IPS DF 6.9 (cell line): ENCODE data around the gene IQGAP2.

Source experiments
- DNase-seq: peaks from one replicate; pipeline ENCODE4 v3.0.0-alpha.2; 2013; ENCODE audit warnings: low read depth, low spot score
- H3K27ac ChIP-seq: one replicate; pipeline ENCODE4 v1.5.1; 2013; ENCODE audit warnings: low read length, control low read depth
- H3K27me3 ChIP-seq: 2 replicates; pipeline ENCODE4 v1.6.1; 2013; ENCODE audit warnings: mild to moderate bottlenecking, low read length; ENCODE audit not compliant: control insufficient read depth, insufficient read depth
- H3K36me3 ChIP-seq: 2 replicates; pipeline ENCODE4 v1.6.1; 2013; ENCODE audit warnings: low read length; ENCODE audit not compliant: control insufficient read depth, insufficient read depth
- H3K4me1 ChIP-seq: 2 replicates; pipeline ENCODE4 v1.6.1; 2013; ENCODE audit warnings: low read length; ENCODE audit not compliant: control insufficient read depth, insufficient read depth
- H3K4me3 ChIP-seq: 2 replicates; pipeline ENCODE4 v1.5.1; 2013; ENCODE audit warnings: mild to moderate bottlenecking, low read length
- H3K9me3 ChIP-seq: 2 replicates; pipeline ENCODE4 v1.6.1; 2013; ENCODE audit warnings: low read length, inconsistent platforms; ENCODE audit not compliant: control insufficient read depth, insufficient read depth
- WGBS: extraction: QIAGEN DNeasy Blood & Tissue Kit; methylation state at CpG from one replicate; pipeline ENCODE4 v1.1.7; 2013; ENCODE audit warnings: mixed read lengths, missing lambda C conversion rate; ENCODE audit not compliant: insufficient read length, insufficient coverage; 5-methylcytosine and 5-hydroxymethylcytosine counted together

The IQGAP2 gene

DNA sequence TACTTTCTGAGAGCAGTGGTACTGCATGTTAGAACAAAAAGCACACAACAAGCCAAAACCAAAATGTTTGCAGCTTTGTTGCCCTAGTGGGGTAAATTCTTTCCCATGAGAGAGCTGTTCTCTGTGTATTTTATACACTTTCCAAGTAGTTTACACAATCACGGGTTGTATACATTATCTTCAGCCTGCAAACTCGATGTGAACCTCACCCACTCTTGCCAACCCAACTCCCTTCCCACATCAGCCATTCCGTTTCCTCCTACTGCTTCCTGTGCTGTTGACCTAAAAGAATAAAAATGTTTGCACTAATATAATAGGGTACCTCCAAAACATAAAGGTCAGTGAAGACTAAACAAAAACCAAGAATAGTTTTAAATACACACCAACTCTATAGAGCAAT, 47.0 kb downstream of the IQGAP2 start:
- Histone ChIP-seq H3K27ac (no peak overlapping the region), H3K36me3 (no peaks in the 10 kb centered on the region), H3K4me1 (peaks cover 2% of the 10 kb centered on the region; the same call in 1 of the 2 replicates), H3K4me3 (no peak overlapping the region), H3K9me3 (no peaks in the 10 kb centered on the region), H3K27me3 (no peaks in the 10 kb centered on the region)
- no peak for DNase-seq
- WGBS, result no CpG with 5 or more reads among the region's 3 CpGs

DNA sequence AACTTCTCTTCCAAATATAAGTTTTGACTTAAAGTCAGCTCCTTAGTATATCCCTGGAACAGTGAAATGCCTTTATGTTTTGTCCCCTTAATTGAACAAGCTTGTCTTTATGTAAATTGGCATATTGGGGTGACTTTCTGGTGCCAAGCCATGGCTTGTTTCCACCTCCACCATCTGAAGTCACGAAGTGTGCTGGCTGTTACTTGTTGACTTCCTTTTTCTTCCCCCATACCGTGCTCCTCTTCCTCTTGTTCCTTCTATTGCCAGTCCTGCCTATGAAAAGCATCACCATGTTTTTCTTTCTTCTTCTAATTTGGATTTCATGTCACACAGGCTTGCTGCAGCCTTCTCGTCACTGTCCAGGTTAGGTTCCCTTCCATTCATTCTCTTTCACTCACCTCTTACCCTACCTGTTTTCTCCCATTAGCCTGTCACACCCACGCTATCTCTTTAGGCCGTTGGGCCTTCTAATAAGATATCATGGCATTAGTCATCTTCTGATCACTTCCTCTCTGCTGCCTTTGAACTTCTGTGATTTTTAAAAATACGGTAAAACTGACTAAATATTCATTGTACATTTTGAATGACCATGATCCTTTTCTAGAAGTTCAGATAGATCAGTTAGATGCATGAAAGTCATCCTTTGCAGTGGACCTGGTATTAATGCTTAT, 48.1 kb downstream of the IQGAP2 start:
- H3K4me1 ChIP-seq, result peaks cover 2% of the 10 kb centered on the region; the same call in 1 of the 2 replicates
- H3K27me3 ChIP-seq, result no peaks in the 10 kb centered on the region
- H3K36me3 ChIP-seq, result no peaks in the 10 kb centered on the region
- no peak overlapping the region for H3K4me3 ChIP-seq
- no peak overlapping the region for H3K27ac ChIP-seq
- WGBS, result no CpG with 5 or more reads among the region's 6 CpGs
- H3K9me3 ChIP-seq, result no peaks in the 10 kb centered on the region
- no peak for DNase-seq

- Histone ChIP-seq H3K27me3 (no peaks in the 10 kb centered on the region), H3K27ac (no peak overlapping the region), H3K9me3 (no peaks in the 10 kb centered on the region), H3K4me3 (no peak overlapping the region), H3K36me3 (no peaks in the 10 kb centered on the region), H3K4me1 (peaks cover 2% of the 10 kb centered on the region; the same call in 1 of the 2 replicates)
- no peak for DNase-seq
- WGBS, result no CpG with 5 or more reads among the region's 4 CpGs
These were observed 52.5 kb downstream of the IQGAP2 start for GRCh38 chr5:76455531-76456133.

GRCh38 chr5:76456258-76456657, 53.2 kb downstream of the IQGAP2 start:
- no peak overlapping the region for H3K27ac ChIP-seq

DNA sequence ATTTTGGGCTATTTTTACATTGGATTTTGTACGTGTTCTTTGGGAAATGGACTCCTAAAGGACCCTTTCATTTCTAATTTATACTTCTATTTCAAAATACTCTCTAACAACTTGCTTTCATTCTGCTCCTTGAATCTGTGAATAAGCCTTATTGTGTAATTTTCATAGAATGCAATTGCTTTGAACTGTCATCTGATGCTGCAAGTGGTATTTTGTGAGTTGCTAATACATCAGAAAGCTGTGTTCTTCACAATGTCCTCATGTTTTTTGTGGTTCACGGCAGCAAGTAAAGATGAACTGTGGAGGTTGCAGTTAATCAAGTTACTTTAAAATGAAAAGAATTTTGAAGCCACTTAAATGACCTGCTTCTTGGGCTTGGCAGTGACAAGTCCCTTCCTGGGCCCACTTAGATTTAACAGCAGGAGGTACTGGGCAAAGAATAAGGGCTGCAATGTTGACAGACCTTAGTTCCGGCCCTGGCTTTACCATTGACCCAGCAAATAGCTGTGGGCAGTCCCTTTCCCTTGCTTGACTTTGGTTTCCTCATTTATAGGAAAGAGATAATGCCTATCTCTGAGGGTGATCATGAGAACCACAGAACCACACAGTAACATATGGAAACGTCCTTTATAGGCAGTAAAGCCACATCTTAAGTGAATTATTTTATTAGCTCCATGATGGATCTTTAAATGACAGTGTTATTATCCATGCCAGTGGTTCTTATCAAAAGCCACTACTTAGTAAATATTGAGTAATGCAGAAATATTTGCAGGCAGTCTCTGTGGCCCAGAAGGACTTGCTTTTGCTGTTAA, 54.8 kb downstream of the IQGAP2 start:
- Histone ChIP-seq H3K4me1 (no peaks in the 10 kb centered on the region), H3K9me3 (no peaks in the 10 kb centered on the region), H3K27ac (no peak overlapping the region), H3K27me3 (no peaks in the 10 kb centered on the region), H3K4me3 (no peak overlapping the region), H3K36me3 (no peaks in the 10 kb centered on the region)
- no peak for DNase-seq
- WGBS, result no CpG with 5 or more reads among the region's 4 CpGs

More at GRCh38 chr5:76456258-76456657, 53.2 kb downstream of the IQGAP2 start:
- peaks cover under 1% of the 10 kb centered on the region; the same call in 1 of the 2 replicates for H3K4me1 ChIP-seq
- no peaks in the 10 kb centered on the region for H3K9me3 ChIP-seq
- no peak for DNase-seq
- H3K36me3 ChIP-seq, result no peaks in the 10 kb centered on the region
- WGBS, result no CpG with 5 or more reads among the region's 4 CpGs
- no peaks in the 10 kb centered on the region for H3K27me3 ChIP-seq
- no peak overlapping the region for H3K4me3 ChIP-seq

DNA sequence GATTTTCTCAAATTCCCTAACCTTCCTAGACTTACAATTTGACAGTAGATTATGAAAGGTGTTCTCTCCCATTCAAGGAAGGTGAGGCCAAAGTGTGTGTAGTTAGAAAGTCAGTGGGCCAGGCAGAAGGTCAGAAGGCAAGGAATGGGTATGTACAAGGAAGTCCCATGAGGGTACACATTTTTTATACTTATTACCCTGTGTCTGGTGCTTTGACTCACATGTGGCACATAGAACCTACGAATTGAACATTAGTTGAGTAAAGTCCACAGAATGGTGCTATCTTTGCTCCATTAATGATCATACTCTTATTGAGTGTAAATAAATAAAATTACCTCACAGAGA, 55.4 kb downstream of the IQGAP2 start:
- Histone ChIP-seq H3K4me3 (no peak overlapping the region), H3K27ac (no peak overlapping the region), H3K27me3 (no peaks in the 10 kb centered on the region), H3K4me1 (no peaks in the 10 kb centered on the region), H3K36me3 (no peaks in the 10 kb centered on the region), H3K9me3 (no peaks in the 10 kb centered on the region)
- WGBS, result no CpG with 5 or more reads among the region's 1 CpG
- DNase-seq, result no peak

GRCh38 chr5:76460104-76460503, 57.0 kb downstream of the IQGAP2 start:
- no CpG with 5 or more reads among the region's 3 CpGs for WGBS
- DNase-seq, result no peak
- Histone ChIP-seq H3K27me3 (no peaks in the 10 kb centered on the region), H3K27ac (no peak overlapping the region), H3K9me3 (no peaks in the 10 kb centered on the region), H3K4me3 (no peak overlapping the region), H3K36me3 (no peaks in the 10 kb centered on the region), H3K4me1 (no peaks in the 10 kb centered on the region)

- no peak overlapping the region for H3K27ac ChIP-seq
- H3K27me3 ChIP-seq, result no peaks in the 10 kb centered on the region
- no peak overlapping the region for H3K4me3 ChIP-seq
- no peaks in the 10 kb centered on the region for H3K36me3 ChIP-seq
- no CpG with 5 or more reads among the region's 7 CpGs for WGBS
- H3K9me3 ChIP-seq, result no peaks in the 10 kb centered on the region
- no peaks in the 10 kb centered on the region for H3K4me1 ChIP-seq
- no peak for DNase-seq
These were observed 59.1 kb downstream of the IQGAP2 start for GRCh38 chr5:76462097-76462667.

GRCh38 chr5:76467216-76467615, 64.1 kb downstream of the IQGAP2 start:
- no peak for DNase-seq
- H3K4me1 ChIP-seq, result peaks cover 3% of the 10 kb centered on the region; the same call in 1 of the 2 replicates
- no peaks in the 10 kb centered on the region for H3K36me3 ChIP-seq
- no peak overlapping the region for H3K4me3 ChIP-seq
- no CpG with 5 or more reads among the region's 1 CpG for WGBS
- H3K27ac ChIP-seq, result no peak overlapping the region
- no peaks in the 10 kb centered on the region for H3K27me3 ChIP-seq
- no peaks in the 10 kb centered on the region for H3K9me3 ChIP-seq

- no CpG with 5 or more reads among the region's 12 CpGs for WGBS
- no peak overlapping the region for H3K4me3 ChIP-seq
- DNase-seq, result no peak
- no peak overlapping the region for H3K27ac ChIP-seq
- no peaks in the 10 kb centered on the region for H3K36me3 ChIP-seq
- no peaks in the 10 kb centered on the region for H3K27me3 ChIP-seq
- no peaks in the 10 kb centered on the region for H3K9me3 ChIP-seq
- peaks cover 3% of the 10 kb centered on the region; the same call in 1 of the 2 replicates for H3K4me1 ChIP-seq
These were observed 65.7 kb downstream of the IQGAP2 start for GRCh38 chr5:76468635-76469425.
